HG03457 (cell line): Measurements from ENCODE around the gene HLCS.
"Not testable (repeated sequence)": the region's sequence is repeated elsewhere in the genome, so short reads cannot be mapped to it uniquely, and the experiment has no call there.

Source experiments
- ATAC-seq: cut with Tn5 transposase; IDR thresholded peaks from one replicate; pipeline ENCODE4 v1.9.1; 2021; ENCODE audit warnings: moderate number of reproducible peaks; ENCODE audit not compliant: unreplicated experiment

HLCS gene

DNA sequence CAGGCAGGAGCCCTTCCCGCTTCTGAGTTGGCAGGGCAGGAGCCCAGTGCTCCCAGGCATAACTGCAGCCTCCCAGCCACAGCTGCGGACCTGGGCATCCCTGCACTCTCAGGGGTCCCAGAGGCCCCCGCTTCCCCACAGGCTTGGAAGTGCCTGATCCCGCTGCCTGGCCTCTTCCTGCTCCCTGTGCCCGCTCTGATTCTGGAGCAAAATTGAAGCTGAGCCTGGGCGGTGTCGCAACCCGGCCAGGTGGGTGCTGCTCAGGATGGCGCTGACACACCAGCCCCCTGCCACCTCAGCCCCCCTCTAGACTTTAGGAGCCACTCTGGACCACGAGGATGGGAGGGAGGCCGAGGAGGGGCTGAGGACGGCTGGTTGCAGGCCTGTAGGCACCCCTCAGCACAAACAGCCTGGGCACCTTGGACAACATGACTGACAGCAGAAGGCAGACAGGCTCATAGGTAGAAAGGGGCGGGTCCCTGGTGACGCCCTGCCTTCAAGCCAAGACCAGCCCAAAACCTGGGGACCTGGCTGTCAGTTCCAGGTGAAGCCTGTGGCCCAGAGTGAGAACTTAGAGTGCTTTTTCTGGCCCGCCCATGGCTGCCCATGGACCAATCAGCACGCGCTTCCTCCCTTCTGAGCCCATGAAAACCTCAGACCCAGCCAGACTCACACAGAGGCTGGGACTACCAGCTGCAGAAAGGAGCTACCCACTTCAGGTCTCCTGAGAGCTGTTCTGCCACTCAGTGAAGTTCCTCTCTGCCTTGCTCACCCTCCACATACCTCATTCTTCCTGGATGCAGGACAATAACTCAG lies 7.2 kb downstream of the HLCS start:
- ATAC-seq: no peak

DNA sequence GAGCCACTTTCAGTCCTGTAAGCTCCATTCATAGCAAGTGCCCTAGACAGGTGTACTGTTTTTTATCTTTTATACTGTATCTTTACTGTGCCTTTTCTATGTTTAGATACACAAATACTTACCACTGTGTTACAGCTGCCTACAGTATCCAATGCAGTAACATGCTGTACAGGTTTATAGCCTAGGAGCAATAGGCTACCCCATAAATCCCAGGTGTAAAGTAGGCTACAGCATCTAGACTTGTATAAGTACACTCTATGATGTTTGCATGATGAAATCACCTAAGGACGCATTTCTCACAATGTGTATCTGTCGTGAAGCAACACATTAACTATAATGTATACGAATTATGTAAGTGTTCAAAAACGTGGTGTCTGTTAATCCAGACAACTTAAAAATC lies 10.7 kb downstream of the HLCS start:
- no peak for ATAC-seq

DNA sequence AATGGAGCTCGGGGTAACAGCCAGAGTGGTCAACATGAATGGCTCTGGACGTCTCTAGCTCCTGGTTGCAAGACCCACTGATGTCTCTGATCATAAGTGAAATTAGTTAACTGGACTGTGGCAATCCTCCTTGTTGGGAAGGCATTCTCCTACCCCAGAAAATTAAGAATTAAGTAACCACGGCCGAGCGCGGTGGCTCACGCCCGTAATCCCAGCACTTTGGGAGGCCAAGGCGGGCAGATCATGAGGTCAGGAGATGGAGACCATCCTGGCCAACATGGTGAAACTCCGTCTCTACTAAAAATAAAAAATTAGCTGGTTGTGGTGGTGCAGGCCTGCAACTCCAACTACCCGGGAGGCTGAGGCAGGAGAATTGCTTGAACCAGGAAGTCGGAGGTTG lies 14.1 kb downstream of the HLCS start:
- ATAC-seq: not testable (repeated sequence)

DNA sequence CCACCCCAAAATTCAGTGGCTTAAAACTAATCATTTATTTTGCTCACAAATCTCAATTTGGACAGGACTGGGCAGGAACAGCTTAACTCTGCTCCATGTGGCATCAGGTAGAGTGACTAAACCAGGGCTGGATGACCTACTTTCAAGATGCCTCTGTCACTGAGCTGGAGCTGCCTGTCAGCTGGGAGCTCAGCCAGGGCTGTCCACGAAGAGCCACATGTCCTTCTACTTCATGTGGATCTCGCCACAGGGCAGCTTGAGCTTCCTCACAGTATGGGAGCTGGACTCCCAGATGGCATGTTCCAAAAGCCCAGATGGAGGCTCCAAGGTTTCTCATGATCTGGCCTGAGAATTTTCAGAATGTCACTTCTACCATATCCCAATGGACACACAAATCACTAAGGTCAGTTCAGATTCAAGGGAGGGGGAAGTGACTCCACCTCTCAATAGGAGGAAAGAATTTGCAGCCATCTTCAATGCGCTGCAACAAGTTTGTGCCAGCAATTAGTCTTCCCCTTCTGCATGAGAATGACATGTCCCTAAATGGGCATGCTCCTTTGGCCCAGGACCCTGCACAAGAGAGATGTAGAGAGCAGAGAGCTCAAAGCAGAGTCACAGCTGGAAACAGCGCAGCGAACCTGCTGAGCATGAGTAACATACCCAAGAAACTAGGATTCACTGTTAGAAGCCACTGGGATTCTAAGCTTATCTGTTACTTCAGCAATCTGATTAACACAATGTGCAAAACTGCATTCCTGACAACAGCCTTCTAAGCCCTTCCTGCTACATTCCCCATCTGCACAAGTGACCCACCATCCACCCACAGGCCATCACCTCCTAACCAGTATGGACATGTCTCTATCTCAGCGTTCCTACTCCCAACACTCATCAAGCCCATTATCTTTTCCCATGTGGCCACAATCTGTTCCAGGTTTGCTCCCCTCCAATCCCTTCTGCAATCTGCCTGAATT lies 17.0 kb downstream of the HLCS start:
- no peak for ATAC-seq

- no peak for ATAC-seq
These were observed 17.8 kb downstream of the HLCS start for GRCh38 chr21:36948686-36949085.

DNA sequence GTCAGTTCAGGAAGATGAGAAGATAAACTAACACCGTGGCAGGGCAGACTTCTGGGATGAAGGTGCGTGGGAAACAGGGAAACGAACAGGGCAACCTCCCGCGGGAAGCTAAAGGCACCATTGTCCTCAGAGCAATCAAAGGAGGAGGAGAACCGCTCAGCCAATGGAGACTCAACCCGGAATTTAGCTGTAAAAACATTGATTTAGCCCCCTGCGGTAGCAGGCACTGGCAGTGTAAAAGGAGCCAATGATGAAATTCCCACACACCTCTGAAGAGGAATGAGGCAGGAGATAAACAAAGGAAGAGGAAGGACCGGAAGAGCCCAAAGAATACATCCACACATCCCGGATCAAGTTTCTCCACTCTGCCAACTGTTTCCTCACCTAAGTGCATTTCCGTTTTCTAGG lies 19.5 kb downstream of the HLCS start:
- ATAC-seq: no peak

DNA sequence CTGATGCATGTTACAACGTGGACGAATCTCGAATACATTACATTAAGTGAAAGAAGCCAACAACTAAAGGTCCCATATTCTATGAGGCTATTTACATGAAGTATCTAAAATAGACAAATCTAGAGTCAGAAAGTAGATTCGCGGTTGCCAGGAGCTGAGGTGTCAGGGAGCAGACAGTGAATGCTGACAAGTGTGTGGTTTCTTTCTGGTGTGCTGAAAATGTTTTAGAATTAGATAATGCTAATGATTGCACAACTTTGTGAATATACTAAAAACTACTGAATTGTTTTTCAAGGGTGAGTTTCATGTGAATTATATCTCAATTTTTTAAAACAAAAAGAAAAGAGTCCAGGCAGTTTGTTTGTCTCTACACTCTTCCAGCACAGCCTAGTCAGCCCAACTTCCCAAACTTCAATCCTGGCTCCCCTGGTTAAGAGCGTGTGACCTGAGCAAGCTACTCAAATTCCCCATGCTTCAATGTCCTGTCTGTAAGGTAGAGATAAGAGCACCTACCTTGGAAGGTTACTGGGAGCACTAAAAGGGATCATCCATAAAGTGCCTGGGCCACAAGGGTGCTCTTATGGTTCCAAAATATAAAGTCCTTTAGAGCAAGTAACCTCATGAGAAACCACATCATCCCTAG lies 20.9 kb downstream of the HLCS start:
- no peak for ATAC-seq

DNA sequence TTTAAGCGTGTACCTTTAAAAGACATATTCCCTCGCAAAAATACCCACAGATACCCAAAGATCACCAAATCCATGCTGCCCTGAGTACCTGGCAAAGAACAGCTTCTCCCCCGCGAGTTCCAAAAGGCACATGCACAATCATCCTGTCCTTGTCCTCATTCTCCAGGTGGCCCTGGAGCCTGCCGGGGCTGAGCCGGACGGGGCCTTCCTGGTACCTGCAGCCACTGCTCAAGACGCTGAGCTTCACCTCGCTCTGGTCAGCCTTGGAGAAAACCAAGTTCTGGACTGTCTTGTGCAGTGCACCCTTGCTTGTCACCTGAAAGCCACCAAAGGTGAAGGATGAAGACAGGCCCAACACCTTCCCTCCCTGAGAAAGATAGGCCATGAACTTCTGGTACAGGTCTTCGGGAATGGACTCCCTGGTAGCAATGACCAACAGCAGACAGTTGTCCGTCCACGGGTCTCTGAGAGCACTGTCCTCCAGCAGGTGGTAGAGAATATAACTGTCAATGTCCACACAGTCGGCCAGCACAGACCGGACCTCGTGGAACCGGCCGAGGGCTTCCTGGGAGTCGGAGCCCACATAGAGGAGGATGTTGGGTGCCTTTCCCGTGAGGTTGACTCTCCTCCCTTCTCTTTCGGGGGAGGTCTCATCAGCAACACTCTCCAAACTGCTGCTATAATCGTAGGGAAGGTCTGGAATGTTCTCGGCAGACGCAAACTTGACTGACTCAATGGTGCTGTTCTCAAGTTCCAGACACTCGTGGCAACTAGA lies 29.9 kb downstream of the HLCS start:
- no peak for ATAC-seq

DNA sequence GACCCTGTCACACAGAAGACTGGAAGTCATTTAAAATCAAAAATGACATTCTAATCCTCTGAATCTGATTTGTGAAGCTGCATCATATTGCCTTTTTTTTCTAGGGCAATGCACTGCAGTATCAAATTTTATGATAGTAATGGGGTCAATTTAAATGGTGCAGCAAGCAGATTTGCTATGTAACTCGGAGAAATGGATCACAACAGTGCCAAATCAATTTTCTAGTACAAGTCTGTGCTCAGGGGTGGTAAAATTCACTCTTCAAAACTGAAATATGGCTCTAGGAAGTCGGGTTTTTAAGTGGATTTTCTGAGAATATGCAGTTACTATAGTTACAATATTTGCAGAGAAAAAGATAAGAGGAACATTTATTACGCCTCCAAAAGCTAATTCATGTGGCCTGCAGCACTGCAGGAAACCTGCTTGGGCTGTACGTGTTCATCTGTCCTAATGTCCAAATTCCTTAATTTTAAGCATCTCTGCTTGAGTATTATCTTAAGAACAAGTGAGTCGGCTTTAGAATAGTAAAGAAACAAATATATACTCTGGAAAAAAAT lies 31.5 kb downstream of the HLCS start:
- no peak for ATAC-seq

DNA sequence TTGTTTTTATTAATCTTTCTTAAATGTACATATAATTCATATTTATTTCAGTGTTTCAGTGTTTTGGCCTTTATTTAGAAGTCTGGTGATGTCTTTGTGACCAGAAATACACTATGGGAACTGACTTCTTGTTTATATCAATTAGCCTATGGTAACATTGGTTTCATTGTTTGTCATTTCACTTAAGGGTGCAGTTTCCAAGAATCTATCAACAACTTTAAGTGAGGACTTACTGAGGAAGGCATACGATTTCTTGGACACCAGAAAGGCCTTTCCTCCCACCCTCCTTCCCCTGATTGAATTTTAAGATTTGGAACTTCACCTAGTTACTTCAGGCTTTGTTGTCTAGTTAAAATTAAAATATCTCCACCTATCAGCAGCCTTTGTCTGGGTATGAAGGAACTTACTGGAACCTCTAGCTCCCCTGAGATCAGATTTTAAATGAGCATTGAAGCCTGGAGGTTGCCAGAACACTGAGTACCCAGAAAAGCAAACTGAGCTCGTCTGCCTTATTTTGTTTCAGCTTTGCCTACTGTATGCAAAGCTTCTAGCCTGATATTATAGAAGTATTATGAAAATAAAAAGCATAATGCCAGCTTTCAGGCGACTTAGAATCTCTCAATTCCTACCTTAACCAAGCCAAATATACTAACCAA lies 34.2 kb downstream of the HLCS start:
- no peak for ATAC-seq

GRCh38 chr21:36929622-36930021 lies 36.8 kb downstream of the HLCS start:
- no peak for ATAC-seq

DNA sequence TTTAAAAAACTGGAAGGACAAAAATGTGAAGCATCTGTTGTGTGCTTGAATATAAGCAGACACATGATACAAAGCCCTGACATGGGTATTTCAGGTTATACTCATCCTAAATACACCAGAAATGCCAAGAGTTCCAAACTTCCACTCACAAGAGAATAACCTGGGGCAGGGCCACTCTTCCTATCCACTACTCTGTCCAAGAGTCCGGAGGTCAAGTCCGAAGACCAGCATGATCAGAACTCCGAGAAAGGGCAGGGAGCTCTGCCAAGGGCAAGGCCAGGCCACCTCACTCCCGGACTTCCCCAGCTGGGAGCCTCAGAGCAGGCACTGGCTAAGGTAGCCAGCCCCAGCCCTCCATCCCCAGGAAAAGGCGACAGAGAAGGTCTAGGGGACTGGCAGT lies 37.5 kb downstream of the HLCS start:
- ATAC-seq: no peak

DNA sequence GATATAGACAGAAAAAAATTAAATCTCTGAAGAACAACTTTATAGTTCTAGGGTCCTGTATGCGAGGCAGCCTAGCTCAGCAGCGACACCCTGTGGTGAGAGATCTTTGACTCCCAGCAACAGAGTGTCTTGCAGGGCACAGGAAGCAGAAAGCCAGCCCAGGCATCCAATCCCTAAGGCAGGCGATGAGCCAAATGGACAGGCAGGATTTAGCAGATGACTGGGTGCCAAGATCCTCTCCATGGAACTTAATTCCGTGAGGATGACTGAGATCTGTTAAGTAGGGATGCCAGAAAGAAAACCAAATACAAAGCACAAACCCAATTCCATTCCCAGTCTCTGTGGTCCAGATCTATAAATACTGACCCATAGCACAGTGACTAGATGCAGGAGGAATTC lies 38.8 kb downstream of the HLCS start:
- ATAC-seq: no peak

- no peak for ATAC-seq
These were observed 39.3 kb downstream of the HLCS start for GRCh38 chr21:36926989-36927718.

DNA sequence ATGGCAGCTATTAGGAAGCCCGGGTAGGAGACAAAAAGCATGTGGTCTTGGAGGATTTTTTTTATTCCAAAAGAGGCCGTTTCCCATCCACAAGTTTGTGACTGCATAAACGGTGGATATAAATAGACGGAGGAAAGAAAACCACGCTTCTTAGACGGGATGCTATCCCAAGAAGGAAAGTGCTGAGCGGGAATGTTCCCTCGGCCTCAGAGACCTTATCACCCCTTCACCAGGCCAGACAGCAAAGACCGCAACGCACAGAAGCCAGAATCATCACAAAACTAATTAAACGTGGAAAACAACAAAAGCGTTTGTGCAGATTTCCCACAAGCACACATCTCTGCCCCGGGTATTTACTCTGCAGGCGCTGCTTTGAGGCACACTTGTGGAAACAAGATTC lies 43.2 kb downstream of the HLCS start:
- no peak for ATAC-seq

DNA sequence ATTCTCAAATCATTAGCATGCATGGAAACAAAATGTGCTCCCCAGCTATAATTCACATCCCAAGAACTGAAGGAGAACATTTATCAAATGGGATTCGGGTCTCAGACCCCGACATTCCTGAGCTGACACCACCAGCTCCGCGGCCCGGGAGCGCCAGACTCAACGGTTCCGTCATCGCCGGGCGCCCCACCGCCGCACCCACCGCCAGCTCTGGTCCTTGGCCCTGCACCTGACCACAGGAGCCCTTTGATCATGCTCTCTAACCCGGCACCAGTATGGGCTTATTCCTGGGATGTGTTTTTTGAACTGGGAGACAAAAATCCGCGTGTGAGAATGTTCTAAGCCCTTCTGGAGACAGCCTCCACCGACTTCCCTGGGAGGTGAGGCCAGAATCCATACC lies 43.6 kb downstream of the HLCS start:
- ATAC-seq: no peak

GRCh38 chr21:36918291-36918690 lies 48.2 kb downstream of the HLCS start:
- ATAC-seq: no peak

DNA sequence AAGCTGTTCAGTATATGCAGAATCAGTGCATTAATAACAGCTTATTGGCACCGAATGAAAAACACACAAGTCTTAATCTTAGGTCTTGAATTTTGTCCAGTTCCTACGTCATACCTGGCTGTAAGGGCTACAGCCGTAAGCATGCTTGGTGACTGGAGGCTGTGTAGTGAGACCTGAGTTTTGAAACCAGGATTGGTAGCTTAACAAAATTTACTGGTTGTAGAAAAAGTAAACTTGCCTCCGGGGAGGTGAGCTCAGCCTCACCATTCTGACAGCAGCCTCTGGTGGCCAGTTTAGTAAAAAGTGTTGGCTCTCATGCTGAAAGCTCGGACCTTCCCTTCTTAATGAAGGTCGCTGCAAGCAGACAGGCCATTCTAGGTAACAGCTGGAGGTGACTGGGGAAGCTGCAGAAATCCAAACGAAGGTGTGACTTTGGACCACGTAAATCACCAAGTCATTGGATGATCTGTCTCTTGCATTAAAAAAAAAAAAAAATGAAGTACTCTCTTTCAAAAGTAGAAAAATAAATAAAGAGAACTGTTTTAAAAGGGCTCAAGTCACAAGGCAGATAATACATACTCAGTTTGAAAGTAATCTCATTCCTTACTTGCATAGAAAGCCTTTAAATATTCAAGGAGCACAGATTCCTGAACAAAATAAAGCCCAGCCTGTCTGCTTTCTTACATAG lies 48.9 kb downstream of the HLCS start:
- no peak for ATAC-seq

DNA sequence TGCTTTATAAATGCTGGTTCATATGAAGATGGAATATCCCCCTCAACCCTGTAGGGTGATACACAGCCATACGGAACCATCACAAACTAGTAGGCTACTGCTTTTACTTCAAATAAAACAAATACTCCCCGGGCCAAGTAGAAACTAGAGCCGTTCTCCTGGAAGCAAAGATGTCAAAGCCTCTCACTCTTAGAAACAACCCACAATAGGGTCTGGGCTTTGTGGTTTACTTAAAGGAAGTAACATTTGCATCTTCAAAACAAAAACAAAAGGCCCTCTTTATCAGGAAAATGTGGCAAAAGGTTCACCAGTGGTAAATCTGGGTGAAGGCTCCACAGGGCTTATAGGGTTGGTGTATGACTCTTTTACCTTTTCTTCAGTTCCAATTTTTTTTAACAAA lies 49.8 kb downstream of the HLCS start:
- ATAC-seq: no peak
